Duodenal mucosa (tissue), 2 donors: ENCODE data around the gene RGS3.

ENCODE experiments used
- H3K27ac ChIP-seq: one replicate; pipeline ENCODE4 v1.7.0; 2013; ENCODE audit warnings: low read depth, low read length
- H3K27me3 ChIP-seq, 2 donors: one replicate each; pipeline ENCODE4 v1.7.0; 2013; ENCODE audit warnings: low read length in 2 of 2, control low read depth in 1 of 2; ENCODE audit not compliant: insufficient read depth in 2 of 2, control insufficient read depth in 1 of 2
- H3K36me3 ChIP-seq, 2 donors: one replicate each; pipeline ENCODE4 v1.7.0; 2013; ENCODE audit warnings: low read length in 2 of 2, control low read depth in 1 of 2; ENCODE audit not compliant: insufficient read depth in 2 of 2, control insufficient read depth in 1 of 2
- H3K4me1 ChIP-seq, 2 donors: one replicate each; pipeline ENCODE4 v1.7.0; 2013; ENCODE audit warnings: low read length in 2 of 2, control low read depth in 1 of 2; ENCODE audit not compliant: insufficient read depth in 2 of 2, control insufficient read depth in 1 of 2
- H3K4me3 ChIP-seq, 2 donors: one replicate each; pipeline ENCODE4 v1.7.0; 2013; ENCODE audit warnings: low read length in 2 of 2, low read depth in 1 of 2
- H3K9ac ChIP-seq, 2 donors: one replicate each; pipeline ENCODE4 v1.7.0; 2013; ENCODE audit warnings: low read length in 2 of 2, low read depth in 1 of 2
- H3K9me3 ChIP-seq, 2 donors: one replicate each; pipeline ENCODE4 v1.7.0; 2013; ENCODE audit warnings: low read length in 2 of 2, control low read depth in 1 of 2; ENCODE audit not compliant: control insufficient read depth in 1 of 2

Gene RGS3

GRCh38 chr9:113602126-113603047 lies 138.9 kb downstream of the RGS3 start:
- no peak overlapping the region for H3K9ac ChIP-seq

GRCh38 chr9:113603048-113603375 lies 139.5 kb downstream of the RGS3 start:
- Histone ChIP-seq H3K27me3 (no peaks in the 10 kb centered on the region), H3K4me3 (no peak overlapping the region), H3K9me3 (no peaks in the 10 kb centered on the region), H3K27ac (no peak overlapping the region), H3K36me3 (peaks cover 1 to 2% of the 10 kb centered on the region in 2 donors), H3K9ac (no peak overlapping the region), H3K4me1 (peaks cover 5 to 14% of the 10 kb centered on the region in 2 donors)

More at GRCh38 chr9:113602126-113603047, 138.9 kb downstream of the RGS3 start:
- no peaks in the 10 kb centered on the region for H3K27me3 ChIP-seq
- H3K9me3 ChIP-seq: no peaks in the 10 kb centered on the region
- H3K36me3 ChIP-seq: peaks cover 7 to 8% of the 10 kb centered on the region in 2 donors
- no peak overlapping the region for H3K4me3 ChIP-seq
- no peak overlapping the region for H3K27ac ChIP-seq
- H3K4me1 ChIP-seq: peaks cover 5 to 14% of the 10 kb centered on the region in 2 donors

GRCh38 chr9:113603773-113604172 lies 140.2 kb downstream of the RGS3 start:
- H3K9ac ChIP-seq: no peak overlapping the region
- H3K4me3 ChIP-seq: no peak overlapping the region
- H3K4me1 ChIP-seq: peaks cover 5 to 14% of the 10 kb centered on the region in 2 donors
- H3K9me3 ChIP-seq: no peaks in the 10 kb centered on the region
- H3K36me3 ChIP-seq: no peaks in the 10 kb centered on the region
- H3K27ac ChIP-seq: no peak overlapping the region
- no peaks in the 10 kb centered on the region for H3K27me3 ChIP-seq

GRCh38 chr9:113604393-113604792 lies 140.9 kb downstream of the RGS3 start:
- Histone ChIP-seq H3K4me3 (no peak overlapping the region), H3K36me3 (no peaks in the 10 kb centered on the region), H3K9ac (no peak overlapping the region), H3K27ac (no peak overlapping the region), H3K4me1 (peaks cover 6 to 16% of the 10 kb centered on the region in 2 donors), H3K9me3 (no peaks in the 10 kb centered on the region), H3K27me3 (no peaks in the 10 kb centered on the region)

- Histone ChIP-seq H3K27ac (no peak overlapping the region), H3K36me3 (no peaks in the 10 kb centered on the region), H3K4me3 (no peak overlapping the region), H3K9me3 (no peaks in the 10 kb centered on the region), H3K4me1 (peaks cover 10 to 17% of the 10 kb centered on the region in 2 donors), H3K9ac (no peak overlapping the region), H3K27me3 (no peaks in the 10 kb centered on the region)
Observed at GRCh38 chr9:113606510-113606909, 143.0 kb downstream of the RGS3 start.

GRCh38 chr9:113608082-113608685 lies 144.7 kb downstream of the RGS3 start:
- H3K27ac ChIP-seq: no peak overlapping the region
- no peaks in the 10 kb centered on the region for H3K36me3 ChIP-seq
- H3K9ac ChIP-seq: no peak overlapping the region
- no peak overlapping the region for H3K4me3 ChIP-seq
- H3K9me3 ChIP-seq: no peaks in the 10 kb centered on the region
- H3K27me3 ChIP-seq: no peaks in the 10 kb centered on the region
- H3K4me1 ChIP-seq: peaks cover 3 to 5% of the 10 kb centered on the region in 2 donors

GRCh38 chr9:113609562-113610318 lies 146.2 kb downstream of the RGS3 start:
- Histone ChIP-seq H3K4me1 (peaks cover 5 to 8% of the 10 kb centered on the region in 2 donors), H3K27me3 (no peaks in the 10 kb centered on the region), H3K36me3 (no peaks in the 10 kb centered on the region), H3K9ac (no peak overlapping the region), H3K9me3 (no peaks in the 10 kb centered on the region), H3K27ac (peak overlapping the region; percentile 37), H3K4me3 (no peak overlapping the region)

GRCh38 chr9:113611461-113612215 lies 148.1 kb downstream of the RGS3 start:
- H3K9ac ChIP-seq: no peak overlapping the region
- H3K36me3 ChIP-seq: no peaks in the 10 kb centered on the region
- no peaks in the 10 kb centered on the region for H3K9me3 ChIP-seq
- H3K4me1 ChIP-seq: peaks cover 9% of the 10 kb centered on the region in 2 donors
- no peak overlapping the region for H3K4me3 ChIP-seq
- no peaks in the 10 kb centered on the region for H3K27me3 ChIP-seq
- no peak overlapping the region for H3K27ac ChIP-seq

- Histone ChIP-seq H3K9me3 (no peaks in the 10 kb centered on the region), H3K27ac (no peak overlapping the region), H3K4me3 (no peak overlapping the region), H3K27me3 (no peaks in the 10 kb centered on the region), H3K36me3 (no peaks in the 10 kb centered on the region), H3K9ac (no peak overlapping the region), H3K4me1 (peaks cover 9% of the 10 kb centered on the region in 2 donors)
Observed at GRCh38 chr9:113612216-113612747, 148.8 kb downstream of the RGS3 start.
